GM20000 (cell line): ENCODE measurements around the gene SMCHD1.
A peak's percentile ranks its signal among the peaks of the same experiment; 100 is the strongest.

ENCODE experiments used
- DNase-seq: peaks from one replicate; pipeline ENCODE4 v3.0.0; 2012; ENCODE audit warnings: low spot score
- CTCF ChIP-seq: IDR thresholded peaks from 2 replicates; pipeline ENCODE4 v1.5.1; 2012; ENCODE audit warnings: mild to moderate bottlenecking, control low read depth; ENCODE audit errors: extremely low read depth, missing control alignments

Gene SMCHD1

GRCh38 chr18:2655178-2655953 lies at the start of gene SMCHD1:
SMCHD1 (plus strand) TSS chr18:2655726; CDS start chr18:2656076, 350 bp downstream.
- peak; percentile 94 for DNase-seq
- no peak for TF ChIP-seq CTCF

- no peak for DNase-seq
- no peak for TF ChIP-seq CTCF
Measured at GRCh38 chr18:2606335-2606734, 49.2 kb upstream of the SMCHD1 start.

- no peak for TF ChIP-seq CTCF
- DNase-seq = no peak
Measured at GRCh38 chr18:2609604-2610003, 45.9 kb upstream of the SMCHD1 start.

GRCh38 chr18:2610549-2610948 lies 45.0 kb upstream of the SMCHD1 start:
- TF ChIP-seq CTCF = no peak
- no peak for DNase-seq

- TF ChIP-seq CTCF = no peak
Measured at GRCh38 chr18:2612996-2613395, 42.5 kb upstream of the SMCHD1 start.

GRCh38 chr18:2617401-2617998 lies 38.0 kb upstream of the SMCHD1 start:
- TF ChIP-seq CTCF = no peak
- no peak for DNase-seq

More at GRCh38 chr18:2612996-2613395, 42.5 kb upstream of the SMCHD1 start:
- DNase-seq = no peak

- no peak for TF ChIP-seq CTCF
- no peak for DNase-seq
Measured at GRCh38 chr18:2618009-2618408, 37.5 kb upstream of the SMCHD1 start.
